ENCODE data around the gene PACSIN1.
"Not testable (repeated sequence)": the region's sequence is repeated elsewhere in the genome, so short reads cannot be mapped to it uniquely, and the experiment has no call there.

Gene PACSIN1

DNA sequence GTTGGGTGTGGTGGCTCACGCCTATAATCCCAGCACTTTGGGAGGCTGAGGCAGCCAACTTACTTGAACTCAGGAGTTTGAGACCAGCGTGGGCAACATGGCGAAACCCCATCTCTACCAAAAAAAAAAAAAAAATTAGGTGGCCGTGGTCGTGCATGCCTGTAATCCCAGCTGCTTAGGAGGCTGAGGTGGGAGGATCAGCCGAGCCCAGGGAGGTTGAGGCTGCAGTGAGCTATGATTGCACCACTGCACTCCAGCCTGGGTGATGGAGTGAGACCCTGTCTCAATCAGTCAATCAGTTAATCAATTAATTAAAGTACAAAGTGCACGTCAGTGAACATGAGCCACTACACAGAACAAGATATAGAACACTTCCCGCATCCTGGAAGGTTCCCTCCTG lies 21.0 kb downstream of the PACSIN1 start:
- not testable (repeated sequence) for DNase-seq

DNA sequence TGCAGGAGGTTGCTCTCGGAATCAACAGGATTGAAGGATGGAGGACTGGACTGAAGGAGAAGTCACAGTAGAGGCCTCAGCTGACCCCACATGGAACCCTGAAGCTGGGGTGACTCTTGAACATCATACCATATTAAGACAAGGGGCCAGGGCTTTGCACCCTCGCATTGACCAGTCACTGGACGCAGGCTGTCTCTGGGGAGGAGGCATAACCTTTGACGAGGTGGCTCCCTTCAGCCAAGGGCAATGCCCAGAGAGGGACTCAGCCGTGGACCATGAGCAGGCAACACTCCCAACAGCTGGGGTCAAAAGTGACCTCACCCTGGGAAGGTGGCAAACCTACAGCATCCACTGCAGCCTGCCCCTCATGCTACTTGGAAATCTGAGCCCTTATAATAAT lies 21.7 kb downstream of the PACSIN1 start:
- no peak for DNase-seq

GRCh38 chr6:34489207-34489805 lies 23.4 kb downstream of the PACSIN1 start:
- DNase-seq: no peak

- DNase-seq: no peak
Measured at GRCh38 chr6:34490390-34491090, 24.7 kb downstream of the PACSIN1 start.

DNA sequence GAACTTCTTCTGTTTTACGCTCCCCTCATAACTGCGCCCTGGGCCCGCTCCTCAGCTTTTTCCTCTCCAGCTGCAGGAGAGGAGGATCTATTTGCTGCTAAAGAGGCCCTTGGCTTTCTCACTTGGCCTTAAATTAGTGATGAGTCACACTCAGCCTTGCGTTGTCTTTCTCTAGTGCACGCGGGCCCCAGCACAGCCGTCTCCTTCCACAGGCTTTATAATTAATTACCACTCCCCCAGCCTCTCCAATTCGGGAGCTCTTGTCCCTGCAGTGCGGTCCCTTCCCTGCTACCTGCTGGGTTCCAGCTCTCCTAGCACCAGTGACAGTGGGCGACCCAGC lies 25.2 kb downstream of the PACSIN1 start:
- no peak for DNase-seq

- DNase-seq: no peak
Measured at GRCh38 chr6:34493344-34493743, 27.5 kb downstream of the PACSIN1 start.

- no peak for DNase-seq
Measured at GRCh38 chr6:34494973-34495372, 29.1 kb downstream of the PACSIN1 start.

DNA sequence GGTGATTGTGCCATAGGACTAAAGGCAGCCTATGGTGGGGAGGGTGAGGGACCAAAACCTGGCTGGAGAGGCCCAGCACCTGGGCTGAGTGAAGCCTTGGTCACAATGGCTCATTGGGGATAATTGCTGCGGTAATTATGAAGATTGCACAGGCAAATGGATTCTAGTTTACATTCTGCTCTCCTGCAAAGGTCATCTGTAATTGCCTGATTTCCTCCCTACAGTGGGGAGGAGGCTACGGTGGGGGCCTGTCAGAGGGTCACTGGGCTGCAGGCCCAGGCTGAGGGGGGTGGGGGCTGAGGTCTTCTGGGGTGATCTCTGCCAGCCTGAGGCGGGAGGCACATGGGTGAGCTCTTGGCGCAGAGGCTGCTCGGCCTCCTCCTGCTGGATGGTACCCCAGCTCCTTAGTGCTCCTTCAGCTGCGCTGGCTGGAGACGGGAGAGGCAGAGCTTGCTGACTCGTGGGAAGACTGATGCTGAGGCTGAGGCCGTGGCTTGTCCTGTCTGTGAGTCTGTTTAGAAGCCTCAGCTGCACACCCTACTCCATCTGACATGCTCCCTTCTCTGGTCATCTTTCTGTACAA lies 30.3 kb downstream of the PACSIN1 start:
- DNase-seq: peak; percentile 26

DNA sequence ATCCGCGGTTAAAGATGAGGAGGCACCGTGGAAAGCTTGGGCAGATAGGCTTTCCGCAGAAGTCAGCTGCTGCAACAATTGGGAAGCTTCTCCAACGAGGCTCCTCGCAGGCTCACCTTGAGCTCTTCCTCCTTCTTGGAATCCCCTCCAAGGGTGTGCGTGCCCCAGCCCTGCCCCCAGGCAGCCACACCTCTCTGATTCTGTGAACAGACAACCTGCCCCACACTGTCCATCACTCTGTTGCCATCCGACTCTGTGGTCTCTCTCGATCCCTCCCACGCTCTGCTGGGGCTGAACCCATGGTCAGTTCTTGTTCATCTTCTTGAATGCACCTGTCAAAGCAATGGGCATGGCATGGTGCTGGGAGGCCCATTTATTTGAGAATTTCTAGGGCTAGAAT lies 31.5 kb downstream of the PACSIN1 start:
- DNase-seq: no peak

- DNase-seq: no peak
Measured at GRCh38 chr6:34506718-34507117, 40.8 kb downstream of the PACSIN1 start.

- no peak for DNase-seq
Measured at GRCh38 chr6:34508425-34508824, 42.5 kb downstream of the PACSIN1 start.

GRCh38 chr6:34509782-34510181 lies 43.9 kb downstream of the PACSIN1 start:
- DNase-seq: no peak

DNA sequence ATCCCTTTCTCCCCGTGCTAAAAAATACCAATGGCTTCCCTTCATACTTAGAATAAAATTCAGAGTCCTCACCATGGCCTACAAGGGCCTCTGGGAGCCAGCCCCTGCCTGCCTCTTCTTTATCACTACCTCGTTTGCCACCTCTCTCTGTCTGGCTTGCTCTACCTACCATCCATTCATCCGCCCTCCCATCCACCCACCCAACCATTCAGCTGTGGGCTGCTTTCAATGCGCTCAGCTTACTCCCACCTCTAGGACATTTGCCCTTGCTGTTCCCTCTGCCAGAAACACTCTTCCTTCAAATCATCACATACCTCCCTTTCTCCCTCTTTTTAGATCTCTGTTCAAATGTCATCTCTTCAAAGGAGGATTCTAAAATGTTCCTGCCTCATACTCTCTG lies 44.4 kb downstream of the PACSIN1 start:
- no peak for DNase-seq

- DNase-seq: no peak
Measured at GRCh38 chr6:34511214-34511914, 45.5 kb downstream of the PACSIN1 start.

GRCh38 chr6:34511915-34512737 lies 46.2 kb downstream of the PACSIN1 start:
- DNase-seq: no peak

- DNase-seq: no peak
Measured at GRCh38 chr6:34512738-34513115, 46.9 kb downstream of the PACSIN1 start.

- DNase-seq: no peak
Measured at GRCh38 chr6:34513646-34514045, 47.8 kb downstream of the PACSIN1 start.

DNA sequence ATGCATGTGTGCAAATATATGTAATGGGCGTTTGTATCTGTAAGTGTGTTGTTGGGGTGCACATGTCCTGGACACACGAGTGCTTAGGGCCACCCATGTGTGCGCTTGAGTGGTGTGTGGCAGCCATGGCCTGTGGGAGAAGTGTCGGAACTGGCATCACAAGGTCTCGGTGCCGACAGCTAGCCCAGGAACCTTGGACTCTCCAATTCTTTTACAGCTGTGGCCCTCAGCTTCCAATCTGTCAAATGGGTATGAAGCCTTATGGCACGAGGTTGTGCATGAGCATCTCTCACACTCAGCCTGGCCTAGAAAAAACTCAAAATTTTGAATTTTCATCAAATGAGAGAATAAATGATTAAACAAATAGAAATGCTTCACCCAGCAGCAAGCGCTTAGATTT lies 48.2 kb downstream of the PACSIN1 start:
- no peak for DNase-seq

DNA sequence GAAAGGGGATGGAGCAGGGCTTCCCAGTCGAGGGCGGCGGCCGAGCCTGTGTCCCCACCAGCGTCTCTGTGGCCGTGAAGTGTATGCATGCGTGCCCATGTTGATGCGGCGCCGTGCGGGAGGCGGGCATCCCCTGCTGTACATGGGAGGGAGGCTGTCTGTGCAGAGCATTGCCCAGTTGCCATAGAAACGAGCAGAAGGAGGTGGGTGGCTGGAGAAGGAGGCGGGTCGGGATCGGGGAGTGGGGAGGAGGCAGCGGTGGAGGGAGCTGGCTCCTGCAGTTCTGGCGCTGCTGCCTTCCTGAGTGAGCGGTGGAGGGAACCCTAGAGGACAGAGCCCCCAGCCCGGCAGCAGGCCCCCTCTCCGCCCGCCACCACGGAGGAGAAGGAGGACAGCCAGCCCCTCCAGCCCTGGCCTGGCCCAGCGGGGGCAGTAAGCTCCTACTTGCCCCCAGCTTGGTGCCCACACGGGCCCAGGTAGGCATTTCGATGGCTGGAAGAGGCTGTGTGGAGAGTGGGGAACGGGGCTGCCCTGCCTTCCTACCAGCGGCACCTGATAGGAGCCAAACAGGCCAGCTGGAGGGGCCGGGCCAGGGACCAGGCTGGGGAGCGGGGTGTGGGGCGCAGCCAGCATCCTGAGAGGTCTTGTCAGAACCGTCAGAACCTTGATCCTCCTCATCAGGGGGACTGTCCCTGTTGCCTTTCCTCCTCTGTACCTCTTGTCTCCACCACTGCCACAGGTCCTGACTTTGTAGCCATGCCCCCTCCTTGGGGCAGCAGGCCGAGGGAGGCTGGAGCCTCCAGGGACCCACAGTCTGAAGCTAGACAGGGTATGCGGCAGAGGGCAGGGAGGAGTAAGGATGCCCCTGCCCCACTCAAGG lies 49.0 kb downstream of the PACSIN1 start:
- no peak for DNase-seq

- DNase-seq: no peak
Measured at GRCh38 chr6:34515473-34516387, 49.9 kb downstream of the PACSIN1 start.
